LNCaP clone FGC (cell line): ENCODE measurements around the gene TRPM5.

ENCODE experiments used
- DNase-seq: peaks from one replicate; pipeline ENCODE4 v3.0.0-alpha.2; 2011; ENCODE audit warnings: low read depth
- H3K4me3 ChIP-seq: 2 replicates; pipeline ENCODE4 v1.5.1; 2011; ENCODE audit warnings: mild to moderate bottlenecking, low read depth, low read length, control low read depth
- CTCF ChIP-seq: IDR thresholded peaks from 2 replicates; pipeline ENCODE4 v1.5.1; 2012; ENCODE audit warnings: mild to moderate bottlenecking; ENCODE audit not compliant: control insufficient read depth, insufficient read depth; ENCODE audit errors: extremely low read depth

TRPM5 gene

DNA sequence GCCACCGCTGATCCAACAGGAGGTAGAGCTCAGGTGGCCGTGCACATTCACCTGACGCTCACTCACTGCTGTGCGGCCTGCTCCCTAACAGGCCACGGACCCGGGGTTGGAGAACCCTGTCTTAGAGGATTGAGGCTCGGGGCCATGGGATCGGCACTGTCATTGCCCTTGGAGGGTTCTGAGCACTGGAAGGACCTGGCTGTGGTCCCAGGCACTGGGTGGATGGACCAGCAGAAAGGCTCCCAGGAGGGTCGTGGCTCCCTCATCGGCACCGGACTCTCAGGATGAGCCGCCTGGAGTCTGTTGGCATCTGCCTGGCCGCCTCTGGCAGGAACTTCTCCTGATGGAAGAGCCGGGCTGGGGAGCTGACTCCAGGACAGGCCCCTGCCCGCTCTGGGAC, 7.0 kb upstream of the TRPM5 start:
- DNase-seq = no peak
- no peak overlapping the region for H3K4me3 ChIP-seq
- TF ChIP-seq CTCF = no peak

- H3K4me3 ChIP-seq = no peak overlapping the region
- no peak for DNase-seq
- TF ChIP-seq CTCF = no peak
These were observed 6.2 kb upstream of the TRPM5 start for GRCh38 chr11:2450321-2451041.

DNA sequence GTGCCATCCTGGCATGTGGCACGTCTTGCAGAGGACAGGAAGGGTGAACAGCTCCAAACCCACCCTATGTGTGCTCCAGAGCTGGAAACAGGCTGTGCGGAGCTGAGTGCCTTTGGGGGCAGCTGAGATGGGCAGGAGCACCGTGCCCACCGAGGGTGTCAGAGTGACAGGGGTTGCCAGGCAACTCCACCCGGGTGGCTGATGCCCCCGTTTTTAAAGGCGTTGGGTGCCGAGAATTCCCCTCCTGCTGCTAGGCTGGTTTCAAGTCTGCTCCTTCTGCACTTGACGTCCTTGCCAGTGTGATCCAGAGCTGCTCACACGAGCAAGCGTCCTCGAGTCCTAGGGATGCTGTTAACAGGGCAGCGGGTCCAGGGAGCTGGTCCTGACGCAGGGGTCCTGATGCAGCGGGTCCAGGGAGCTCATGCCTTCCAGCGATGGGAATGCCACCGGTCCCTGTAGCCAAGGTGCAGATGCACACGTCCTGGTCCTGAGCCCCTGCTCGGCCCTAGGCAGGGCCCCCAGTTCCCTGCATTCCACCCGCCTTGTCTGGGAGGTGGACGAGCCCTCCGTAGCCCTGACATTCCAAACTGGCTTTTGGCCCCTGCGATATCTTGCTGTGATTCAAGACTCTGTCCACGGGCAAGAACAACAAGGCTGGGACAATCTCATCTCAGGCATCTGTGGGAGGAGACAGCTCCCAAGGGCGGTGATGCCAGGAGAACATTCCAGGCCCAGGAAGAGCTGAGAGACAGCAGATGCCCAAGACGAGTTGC, 5.4 kb upstream of the TRPM5 start:
- TF ChIP-seq CTCF = no peak
- DNase-seq = no peak
- H3K4me3 ChIP-seq = no peak overlapping the region

DNA sequence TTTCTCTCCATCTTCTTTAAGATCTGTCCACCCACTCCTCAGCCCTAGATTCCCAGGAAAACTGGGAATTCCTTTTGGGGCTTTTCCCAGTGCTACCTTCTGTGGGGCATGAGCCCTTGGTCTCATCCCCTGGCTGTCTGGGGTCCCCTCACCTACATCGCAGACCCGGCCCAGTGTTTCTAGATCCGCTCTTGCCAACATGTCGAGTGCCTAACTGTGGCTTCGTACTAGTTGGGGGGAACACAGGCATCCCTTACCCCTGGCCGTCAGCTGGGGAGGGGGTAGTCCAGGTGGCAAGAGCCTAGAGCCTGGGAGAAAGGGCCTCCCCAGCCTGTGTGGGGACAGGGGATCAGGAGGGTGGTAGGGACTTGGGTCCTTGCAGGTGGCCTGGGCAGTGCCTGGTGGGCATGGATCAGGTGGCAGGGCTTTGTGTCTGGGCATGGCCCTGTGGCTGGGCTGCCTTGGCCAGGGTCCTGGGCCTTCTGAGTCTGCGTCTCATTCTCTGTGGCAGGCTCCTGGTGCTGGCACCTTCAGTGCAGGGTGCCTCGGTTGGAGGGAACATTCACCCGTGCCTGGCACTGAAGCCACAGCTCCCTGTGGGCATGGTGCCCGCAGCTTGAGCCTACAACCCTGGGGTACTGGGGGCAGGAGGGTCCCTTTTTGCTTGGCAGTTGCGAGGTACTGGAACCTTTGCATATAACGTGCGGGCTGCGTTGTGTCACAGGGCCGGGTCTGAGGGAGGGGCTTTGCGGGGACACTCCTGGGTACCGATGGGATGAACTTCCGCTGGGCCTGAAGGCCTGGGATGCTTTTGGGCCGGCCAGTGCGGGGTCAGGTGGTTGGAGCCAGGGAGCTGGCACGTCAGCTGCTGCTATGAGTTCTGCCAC, 4.6 kb upstream of the TRPM5 start:
- no peak for DNase-seq
- no peak for TF ChIP-seq CTCF
- no peak overlapping the region for H3K4me3 ChIP-seq

GRCh38 chr11:2447951-2448650, 3.8 kb upstream of the TRPM5 start:
- no peak for TF ChIP-seq CTCF
- no peak overlapping the region for H3K4me3 ChIP-seq

DNA sequence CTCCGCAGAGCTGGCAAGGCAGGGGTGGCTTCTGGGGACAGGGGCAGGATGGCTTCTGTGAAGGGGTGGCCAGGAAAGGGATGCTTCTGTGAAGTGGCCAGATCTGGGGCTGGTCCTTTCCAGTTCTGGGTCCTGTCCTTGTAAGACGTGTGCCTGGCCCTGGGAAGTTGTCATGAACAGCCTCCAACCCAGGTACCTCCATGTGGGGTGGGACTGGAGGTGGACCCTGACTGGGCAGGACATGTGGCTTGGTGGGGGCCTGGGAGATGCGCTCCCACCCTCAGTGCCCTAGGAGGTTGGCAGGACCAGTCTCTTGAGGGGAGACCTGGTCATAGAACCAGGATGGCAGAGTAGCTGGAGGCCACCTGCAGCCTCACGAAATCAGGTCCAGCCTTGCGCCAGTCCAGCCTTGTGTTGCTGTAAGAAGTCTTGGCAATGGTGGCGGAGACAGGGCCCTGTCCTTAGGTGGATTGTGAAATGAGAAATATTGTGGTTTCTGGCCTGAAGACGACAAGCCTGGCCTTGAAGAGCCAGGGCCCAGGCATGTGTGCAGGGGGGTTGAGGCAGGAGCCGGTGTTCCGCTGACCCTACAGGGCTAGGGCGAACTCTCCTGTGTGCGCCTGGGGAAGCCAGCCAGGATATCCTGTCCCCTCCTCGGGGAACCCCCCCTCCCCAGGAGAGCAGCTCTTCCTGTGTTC, 3.1 kb upstream of the TRPM5 start:
- TF ChIP-seq CTCF = no peak
- no peak for DNase-seq
- H3K4me3 ChIP-seq = no peak overlapping the region

More at GRCh38 chr11:2447951-2448650, 3.8 kb upstream of the TRPM5 start:
- no peak for DNase-seq
